Measurements from ENCODE around the gene FBXL7. TPM values are rescaled to one million over a fixed set of nuclear protein-coding genes. Genes with fewer than 3 reads are reported as not detected.

Gene FBXL7
- total RNA-seq, 1 donor from 2014 or later: 12.2 TPM

DNA sequence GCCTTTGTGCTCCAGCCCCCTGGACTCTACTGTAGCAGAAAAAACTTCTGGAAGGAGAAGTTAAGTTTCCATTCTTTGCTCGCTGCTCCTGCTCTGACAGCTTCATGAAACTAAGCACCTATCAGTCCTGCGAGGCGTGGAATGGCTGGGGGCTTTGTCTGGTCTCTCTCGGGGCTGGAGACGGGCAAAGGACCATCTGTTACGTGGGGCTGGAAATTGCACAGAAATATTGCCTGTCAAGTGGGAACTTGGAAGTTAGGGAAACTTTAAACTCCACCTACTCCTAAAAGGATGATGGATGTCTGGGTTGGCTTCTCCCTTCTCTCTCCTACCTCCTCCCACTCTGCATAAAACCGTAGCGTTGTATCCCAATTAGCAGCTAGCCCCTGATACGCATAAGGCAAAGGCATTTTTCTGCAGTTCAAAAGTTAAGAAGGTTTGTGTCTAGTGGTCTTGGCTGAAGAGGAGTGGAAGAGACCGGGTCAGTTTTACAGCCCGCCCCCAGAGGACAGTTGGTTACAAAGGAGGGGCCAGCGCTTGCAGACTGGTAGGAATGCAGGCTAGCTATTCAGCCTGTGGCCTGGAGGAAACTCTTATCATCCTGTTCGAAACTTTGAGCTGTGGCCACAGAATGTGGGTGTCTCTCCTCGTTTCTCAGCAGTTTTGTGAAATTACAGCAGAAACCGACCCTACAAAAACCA lies 1.3 kb downstream of the FBXL7 start:
- no peak for DNase-seq (ENCODE audit: low spot score)

DNA sequence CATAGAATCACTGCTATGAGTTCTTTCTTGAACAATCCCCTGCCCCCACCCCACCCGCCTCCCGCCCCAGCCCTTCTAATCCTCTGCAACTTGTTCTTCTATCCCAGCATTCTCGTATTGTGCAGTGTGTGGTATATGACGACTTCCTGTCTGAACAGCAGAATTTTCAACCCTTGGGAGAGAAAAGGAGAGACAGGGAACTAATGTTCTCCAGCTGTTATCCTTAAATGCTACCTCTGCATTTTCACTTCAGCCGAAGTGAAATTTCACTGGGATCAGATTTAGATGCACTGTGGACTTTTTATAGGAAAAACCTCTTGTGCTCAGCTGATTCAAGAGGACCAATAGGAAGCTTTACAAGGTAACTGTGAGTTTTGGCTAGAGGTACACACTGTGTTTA lies 2.2 kb downstream of the FBXL7 start:
- DNase-seq (ENCODE audit: low spot score): no peak

DNA sequence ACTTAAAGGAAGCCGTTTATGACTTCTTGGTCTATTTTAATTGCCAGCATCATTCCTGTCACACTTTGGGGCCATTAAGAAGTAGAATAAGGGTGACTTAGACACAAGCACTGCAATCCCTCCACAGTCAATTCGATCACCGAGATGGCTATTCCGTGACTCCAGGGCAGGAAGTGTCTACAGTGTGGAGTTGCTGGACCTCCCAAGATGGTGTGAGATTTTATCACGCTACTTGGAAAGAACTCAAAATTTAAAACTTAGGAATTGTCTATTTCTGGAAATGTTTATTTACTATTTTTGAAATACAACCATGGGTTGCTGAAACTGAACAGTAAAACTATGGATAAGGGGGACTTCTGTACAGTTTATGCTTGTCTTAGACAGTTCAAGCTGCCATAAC lies 6.2 kb downstream of the FBXL7 start:
- DNase-seq (ENCODE audit: low spot score): no peak

DNA sequence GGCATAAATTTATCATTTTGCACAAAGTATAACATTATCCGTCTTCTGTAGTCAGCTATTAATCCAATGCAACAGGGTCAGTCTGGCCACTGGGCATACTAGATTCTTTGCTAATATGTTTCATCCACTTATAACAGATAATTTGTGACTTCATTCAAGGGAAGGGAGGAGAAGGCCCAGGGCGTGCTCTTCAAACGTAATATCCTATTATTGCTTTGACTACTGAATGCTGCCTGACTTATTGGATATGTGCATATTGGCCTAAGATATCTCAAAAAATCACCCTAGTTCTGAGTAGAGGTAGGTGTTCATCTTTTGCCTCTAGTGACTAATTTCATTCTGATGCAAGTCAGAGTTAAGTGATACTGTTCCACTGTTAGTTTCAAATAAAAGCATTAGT lies 6.9 kb downstream of the FBXL7 start:
- DNase-seq (ENCODE audit: low spot score): no peak

DNA sequence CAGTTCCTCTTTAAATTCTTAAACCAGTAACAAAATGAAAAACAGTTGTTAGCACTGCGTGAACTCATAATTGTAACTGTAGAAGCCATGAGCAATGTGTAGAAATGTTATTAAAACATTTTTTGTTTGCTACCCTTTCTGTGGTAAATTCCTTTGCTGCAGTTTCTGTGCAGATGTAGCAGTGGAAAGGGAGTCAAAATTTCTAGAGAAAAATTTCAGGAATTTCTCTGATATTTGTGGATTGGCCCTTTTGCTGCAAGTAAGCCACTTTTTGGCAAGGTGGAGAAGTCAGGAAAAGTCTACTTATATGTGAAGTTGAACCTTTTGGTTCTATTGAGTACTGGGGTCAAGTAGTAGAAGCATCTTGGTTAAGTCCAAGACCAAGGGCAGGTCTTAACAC lies 10.1 kb downstream of the FBXL7 start:
- no peak for DNase-seq (ENCODE audit: low spot score)

DNA sequence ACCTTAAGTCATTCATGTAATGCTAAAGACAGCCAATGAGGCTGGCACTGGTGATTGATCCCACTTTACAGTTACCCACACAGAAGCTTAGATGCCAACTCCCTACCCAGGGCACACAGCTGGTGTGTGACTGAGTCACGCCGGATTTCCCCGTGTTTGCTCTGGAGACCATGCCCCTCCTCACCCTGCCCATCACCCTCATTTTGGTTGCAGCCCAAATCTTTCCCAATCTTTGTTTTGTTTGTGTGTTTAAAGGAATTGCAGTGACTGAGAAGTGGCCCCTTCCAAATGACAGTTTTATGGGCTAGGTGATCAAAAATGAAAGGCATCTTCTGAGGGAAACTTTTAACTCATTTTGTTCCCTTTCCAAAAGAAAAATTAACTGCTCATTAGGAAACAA lies 10.9 kb downstream of the FBXL7 start:
- no peak for DNase-seq (ENCODE audit: low spot score)

DNA sequence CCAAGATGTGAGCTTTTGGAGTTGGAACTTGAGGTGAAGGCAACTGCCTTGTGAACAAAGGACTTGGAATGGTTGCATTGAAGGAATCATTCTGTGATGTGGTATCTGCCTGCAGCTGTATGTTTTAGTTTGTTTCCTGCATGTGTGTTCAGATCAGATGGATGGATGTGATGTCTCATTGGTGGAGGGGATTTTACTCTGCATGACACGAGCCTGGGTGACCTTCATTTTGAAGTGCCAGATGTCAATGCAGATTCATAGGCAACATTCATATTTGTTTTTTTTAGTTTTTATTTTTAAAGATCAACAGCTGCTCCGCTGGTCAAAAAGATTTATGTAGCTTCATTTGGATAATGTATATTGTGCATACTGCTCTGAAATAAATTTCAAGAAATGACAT lies 13.5 kb downstream of the FBXL7 start:
- no peak for DNase-seq (ENCODE audit: low spot score)

DNA sequence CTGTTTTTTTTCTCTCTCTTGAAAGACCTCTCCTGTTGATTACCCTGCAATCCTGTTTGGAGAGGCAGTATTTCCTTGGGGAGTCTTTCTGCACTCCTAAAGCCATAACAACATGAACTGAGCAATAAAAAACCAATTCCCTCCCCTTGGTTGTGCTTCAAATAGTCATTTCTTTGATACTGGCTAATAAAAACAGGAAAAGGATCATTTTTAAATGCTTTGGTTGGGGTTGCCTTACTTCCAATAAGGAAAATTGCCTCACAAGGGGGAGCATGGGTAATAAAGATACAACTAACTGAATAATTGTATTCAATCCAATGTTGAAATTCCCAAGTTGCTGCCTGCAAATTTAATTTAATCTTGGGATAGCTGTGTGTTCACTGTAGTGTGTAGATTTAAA lies 13.9 kb downstream of the FBXL7 start:
- no peak for DNase-seq (ENCODE audit: low spot score)

DNA sequence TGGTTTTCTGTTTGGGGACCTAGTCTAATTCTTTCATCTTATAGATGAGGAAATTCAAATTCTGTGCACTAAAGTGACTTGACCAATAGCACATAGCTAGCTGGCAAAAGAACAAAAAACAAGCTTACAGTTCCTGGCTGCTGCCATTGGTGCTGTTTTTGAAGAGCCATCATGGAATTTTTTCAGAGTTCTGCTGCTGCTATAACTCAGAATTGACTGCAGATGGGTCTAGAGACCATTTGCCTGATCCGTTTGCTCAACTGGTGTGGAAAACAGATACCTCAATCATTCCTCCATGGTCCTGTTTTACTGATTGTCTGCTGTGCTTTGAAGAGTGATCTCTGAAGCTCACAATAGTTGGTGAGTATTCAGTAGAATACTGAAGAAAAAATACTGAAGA lies 15.2 kb downstream of the FBXL7 start:
- no peak for DNase-seq (ENCODE audit: low spot score)

DNA sequence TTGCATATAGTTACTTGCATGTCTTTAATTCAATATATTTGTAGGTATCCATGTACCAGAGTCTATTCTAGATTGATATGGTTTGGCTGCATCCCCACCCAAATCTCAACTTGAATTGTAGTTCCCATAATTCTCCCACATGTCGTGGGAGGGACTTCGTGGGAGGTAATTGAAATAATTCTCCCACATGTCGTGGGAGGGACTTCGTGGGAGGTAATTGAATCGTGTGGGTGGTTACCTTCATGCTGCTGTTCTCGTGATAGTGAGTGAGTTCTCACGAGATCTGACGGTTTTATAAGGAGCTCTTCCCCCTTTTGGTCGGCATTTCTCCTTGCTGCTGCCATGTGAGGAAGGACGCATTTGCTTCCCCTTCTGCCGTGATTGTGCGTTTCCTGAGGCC lies 16.5 kb downstream of the FBXL7 start:
- no peak for DNase-seq (ENCODE audit: low spot score)

DNA sequence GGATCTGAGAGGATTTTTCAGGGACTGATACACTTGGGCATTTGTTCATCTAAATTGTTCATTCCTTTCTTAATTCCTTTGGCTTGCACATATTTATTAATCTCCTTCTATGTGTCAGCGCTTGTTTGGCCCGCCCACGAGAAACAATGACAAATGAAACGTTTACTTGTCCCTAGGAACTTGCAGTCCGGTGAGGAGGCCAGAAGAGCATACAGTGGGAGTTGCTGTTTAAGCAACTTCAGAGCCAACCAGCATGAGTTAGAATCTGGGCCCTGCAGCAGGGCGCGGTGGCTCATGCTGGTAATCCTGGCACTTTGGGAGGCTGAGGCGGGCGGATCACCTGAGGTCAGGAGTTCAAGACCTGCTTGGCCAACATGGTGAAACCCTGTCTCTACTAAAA lies 18.8 kb downstream of the FBXL7 start:
- no peak for DNase-seq (ENCODE audit: low spot score)

DNA sequence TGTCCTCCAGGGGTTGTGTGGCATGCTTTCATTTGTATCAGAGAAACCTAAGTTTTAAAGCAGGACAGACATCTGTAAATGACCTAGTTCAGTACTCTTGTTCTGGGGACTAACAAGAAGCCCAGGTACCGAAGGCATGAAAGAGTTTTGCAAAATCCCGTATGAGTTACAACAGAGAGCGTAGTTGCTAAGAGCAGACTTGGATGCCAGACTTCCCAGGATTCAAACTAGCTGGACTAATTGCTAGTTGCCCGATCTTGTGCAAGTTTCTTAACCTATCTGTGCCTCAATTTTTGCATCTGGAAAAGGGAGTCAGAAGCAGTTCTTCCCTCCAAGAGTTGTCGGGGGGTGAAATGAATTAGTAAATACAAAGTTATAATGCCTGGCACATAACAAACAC lies 20.9 kb downstream of the FBXL7 start:
- no peak for DNase-seq (ENCODE audit: low spot score)

DNA sequence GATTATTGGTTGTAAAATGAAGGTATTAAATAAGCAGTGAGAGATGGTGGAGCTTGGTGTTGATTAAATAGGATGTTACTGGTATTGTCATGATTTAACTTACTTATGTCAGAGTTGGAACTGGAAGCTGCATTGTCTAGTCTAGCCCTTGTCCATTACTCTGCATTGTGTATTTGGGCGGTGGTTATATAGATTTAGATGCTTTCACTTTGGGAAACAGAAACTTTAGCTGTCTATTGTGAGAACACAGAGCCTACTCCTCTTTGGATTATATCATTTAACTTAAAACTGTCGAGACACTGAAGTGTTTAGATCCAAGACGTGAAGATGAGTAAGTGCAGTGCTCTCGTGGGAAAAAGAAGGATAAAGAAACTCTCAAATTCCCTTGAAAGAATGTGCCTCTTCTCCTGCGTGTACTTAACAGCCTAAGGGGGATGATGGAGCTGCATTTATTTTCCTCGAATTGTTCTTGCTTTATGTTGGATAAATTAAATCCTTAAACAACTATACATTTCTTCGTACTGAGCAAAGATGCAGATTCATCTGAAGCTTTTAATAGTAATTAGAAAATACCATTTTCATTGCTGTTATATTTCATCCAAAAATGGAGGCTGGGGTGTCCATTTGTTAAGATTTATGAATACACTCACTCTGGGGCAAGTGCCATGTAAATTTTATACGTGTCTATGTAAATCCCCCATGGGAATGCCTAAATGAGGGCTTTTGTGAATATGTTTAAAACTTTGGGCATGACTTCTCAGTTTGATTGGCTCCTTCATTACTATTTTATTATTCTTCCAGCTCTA lies 21.6 kb downstream of the FBXL7 start:
- no peak for DNase-seq (ENCODE audit: low spot score)

DNA sequence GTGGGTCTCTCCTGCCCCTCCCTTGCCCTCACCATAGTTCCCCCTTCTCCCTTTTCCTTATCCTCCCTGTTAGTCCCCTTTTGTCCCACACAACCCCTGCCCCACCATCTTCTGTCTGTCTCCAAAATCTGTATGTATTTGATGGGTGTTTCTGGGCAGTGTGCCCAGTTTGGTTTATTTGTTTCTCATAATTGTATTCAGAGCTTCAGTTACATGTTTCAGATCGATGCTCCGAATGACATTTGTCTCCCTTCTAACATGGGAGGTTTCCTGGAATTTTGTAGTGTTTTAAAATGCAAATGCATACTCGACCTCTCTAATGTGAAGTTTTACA lies 22.2 kb downstream of the FBXL7 start:
- DNase-seq (ENCODE audit: low spot score): no peak

DNA sequence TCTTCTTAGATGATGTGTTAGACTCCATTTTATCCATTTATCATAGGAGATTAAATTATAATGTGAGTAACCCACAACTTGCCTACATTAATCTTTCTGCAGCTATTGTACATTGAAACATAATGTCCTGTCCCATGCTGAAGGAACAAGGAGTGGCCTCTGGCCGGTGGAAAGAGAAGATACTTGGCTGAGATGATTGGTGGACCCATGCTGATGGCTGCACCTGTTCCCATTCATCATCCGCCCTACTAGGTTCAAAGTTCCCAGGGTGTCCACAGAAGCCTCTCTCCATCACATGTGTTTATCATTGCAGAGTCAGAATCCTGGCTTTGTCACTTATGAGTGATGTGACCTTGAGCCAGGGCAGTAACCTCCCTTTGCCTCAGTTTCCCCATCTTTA lies 24.7 kb downstream of the FBXL7 start:
- DNase-seq (ENCODE audit: low spot score): no peak

DNA sequence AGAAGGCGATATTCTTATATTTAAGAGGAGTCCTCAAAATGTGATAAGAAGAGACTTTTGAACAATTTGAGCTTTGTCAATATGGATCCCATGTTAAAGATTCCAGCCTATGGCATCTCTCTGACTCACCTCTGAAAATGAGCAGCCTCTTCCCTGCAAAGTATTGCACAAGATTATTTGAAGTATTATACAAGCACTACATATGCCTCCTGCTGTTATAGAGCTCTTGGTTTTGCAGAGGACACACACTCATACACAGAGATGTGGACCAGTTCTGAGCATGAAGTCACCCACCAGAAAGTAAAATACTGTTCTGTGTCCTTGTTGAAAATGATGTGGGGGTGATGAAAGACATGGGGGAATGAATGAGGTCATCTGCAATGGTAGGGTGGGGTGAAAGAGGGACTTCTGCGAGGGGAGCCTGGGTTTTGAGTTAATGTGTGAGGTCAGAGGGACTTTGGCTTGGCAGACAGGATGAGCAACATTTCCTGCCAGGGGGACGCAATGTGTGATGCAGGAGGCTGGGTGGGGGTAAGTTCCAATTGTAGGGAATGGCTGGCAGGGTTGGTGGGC lies 25.8 kb downstream of the FBXL7 start:
- DNase-seq (ENCODE audit: low spot score): no peak

DNA sequence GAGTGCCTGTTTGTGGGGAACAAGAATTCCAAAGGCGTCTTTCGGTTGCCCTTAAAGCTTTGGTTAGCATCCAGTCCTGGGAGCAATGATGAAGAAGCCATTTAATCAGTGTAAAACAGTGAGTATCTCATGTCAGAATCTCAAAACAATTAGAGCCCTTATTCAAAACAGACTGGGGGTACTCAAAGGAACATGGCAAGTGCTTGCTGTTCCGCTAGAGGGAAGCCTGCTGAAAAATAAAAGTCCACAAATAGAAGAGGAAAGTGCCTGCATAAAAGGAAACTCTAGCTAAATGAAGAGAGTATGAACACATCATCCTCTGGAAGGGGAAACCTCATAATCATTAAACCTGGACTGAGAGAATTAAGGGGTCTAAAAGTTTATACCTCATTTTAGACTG lies 26.4 kb downstream of the FBXL7 start:
- DNase-seq (ENCODE audit: low spot score): no peak

DNA sequence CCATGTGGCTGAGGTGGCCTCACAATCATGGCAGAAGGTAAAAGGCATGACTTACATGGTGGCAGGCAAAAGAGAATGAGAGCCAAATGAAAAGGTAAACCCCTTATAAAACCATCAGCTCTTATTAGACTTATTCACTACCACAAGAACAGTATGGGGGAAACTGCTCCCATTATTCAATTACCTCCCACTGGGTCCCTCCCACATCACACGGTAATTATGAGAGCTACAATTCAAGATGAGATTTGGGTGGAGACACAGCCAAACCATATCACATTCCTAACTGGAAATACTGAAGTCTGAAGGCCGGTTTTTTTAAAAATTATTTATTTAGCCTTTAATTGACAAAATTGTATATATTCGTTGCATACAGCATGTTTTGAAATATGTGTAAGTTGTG lies 28.5 kb downstream of the FBXL7 start:
- no peak for DNase-seq (ENCODE audit: low spot score)

DNA sequence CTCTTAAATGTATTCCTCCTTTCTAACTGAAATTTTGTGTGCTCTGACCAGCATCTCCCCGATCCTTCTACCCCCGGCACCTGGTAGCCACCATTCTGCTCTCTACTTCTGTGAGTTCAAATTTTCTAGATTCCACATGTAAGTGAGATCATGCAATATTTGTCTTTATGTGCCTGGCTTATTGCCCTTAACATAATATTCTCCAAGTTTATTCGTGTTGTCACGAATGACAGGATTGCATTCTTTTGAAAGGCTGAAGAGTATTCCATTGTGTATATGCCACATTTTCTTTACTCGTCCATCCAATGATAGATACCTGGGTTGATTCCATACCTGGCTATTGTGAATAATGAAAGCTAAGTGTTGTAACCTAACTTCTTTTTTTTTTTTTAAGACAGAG lies 29.0 kb downstream of the FBXL7 start:
- no peak for DNase-seq (ENCODE audit: low spot score)

DNA sequence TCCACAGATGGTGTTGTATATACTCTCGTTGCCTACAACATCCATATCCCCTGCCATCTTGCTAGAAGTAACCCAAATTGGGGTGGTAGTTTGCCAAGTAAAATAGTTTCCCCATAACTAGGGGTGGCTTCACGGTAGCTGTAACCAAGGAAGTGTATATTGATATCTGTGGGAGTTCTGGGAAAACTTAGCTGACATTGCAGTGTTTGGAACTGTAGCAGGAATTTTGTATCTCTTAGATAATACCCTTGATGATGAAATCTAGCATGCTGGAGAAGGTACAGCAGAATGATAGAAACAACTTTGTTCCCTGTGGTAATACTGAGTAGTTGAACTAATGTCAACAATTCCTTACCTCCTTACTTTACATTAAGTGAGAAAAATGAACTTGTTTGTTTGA lies 29.8 kb downstream of the FBXL7 start:
- DNase-seq (ENCODE audit: low spot score): no peak

DNA sequence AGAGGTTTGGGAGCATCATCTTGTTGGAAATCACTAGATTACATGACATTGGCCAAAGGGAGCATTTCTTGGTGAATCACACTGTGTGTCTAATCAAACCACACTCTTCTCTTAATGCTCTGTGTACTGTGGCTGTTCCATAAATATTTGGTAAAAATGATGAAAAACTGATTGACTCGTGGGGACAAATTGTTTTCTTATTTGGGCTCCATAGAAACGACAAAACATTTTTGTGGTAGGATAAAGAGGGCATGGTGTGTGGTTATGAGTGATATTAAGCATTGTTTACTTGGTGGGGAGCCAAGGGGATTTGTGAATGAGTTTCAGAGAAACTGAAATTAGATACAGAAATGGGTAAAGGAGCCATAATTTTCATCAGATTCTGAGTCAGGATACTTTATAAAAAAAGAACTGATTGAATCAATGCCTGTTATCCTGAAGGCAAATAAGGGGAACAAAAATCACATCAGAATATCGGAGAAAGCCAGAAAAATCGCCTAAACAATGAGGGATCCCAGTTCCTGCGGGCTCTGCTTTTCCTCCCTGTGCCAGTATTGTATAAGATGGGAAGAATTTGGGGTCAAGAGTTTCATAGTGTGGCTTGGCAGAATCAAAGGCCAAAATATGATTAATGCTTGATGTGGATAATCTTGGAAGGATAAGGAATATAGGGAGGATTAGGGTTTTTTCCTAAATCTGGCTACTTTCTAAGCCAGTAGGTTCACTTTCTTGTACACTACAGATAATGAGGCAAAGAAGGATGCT lies 33.3 kb downstream of the FBXL7 start:
- no peak for DNase-seq (ENCODE audit: low spot score)

DNA sequence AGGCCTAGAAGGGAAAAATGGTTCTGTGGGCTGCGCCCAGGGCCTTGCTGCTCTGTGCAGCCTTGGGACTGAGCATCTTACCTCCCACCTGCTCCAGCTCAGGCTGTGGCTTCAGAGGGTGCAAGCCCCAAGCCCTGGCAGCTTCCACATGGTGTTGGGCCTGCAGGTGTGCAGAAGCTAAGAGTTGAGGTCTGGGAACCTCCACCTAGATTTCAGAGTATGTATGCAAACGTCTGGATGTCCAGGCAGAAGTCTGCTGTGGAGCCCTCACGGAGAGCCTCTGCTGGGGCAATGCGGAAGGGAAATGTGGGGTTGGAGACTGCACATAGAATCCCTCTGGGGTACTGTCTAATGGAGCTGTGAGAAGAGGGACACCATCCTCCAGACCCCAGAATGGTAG lies 36.0 kb downstream of the FBXL7 start:
- DNase-seq (ENCODE audit: low spot score): no peak

All from mesenteric fat pad (tissue), 1 donor.